ENCODE results near the gene KLF6. TPM values are rescaled to one million over a fixed set of nuclear protein-coding genes. Genes with fewer than 3 reads are reported as not detected.

KLF6 gene
- total RNA-seq, 1 experiment from 2014 or later = 40.4 TPM

- no peak for DNase-seq
- Histone ChIP-seq H3K27me3 (no peaks in the 10 kb centered on the region), H3K9me3 (no peaks in the 10 kb centered on the region), H3K4me3 (no peak overlapping the region), H3K36me3 (no peaks in the 10 kb centered on the region)
These were observed 27.1 kb downstream of the KLF6 start for GRCh38 chr10:3757638-3758490.

- Histone ChIP-seq H3K4me3 (no peak overlapping the region), H3K36me3 (no peaks in the 10 kb centered on the region), H3K27me3 (no peaks in the 10 kb centered on the region), H3K9me3 (no peaks in the 10 kb centered on the region)
- no peak for DNase-seq
These were observed 27.8 kb downstream of the KLF6 start for GRCh38 chr10:3757250-3757637.

- DNase-seq = no peak
- H3K4me3 ChIP-seq = no peak overlapping the region
- no peaks in the 10 kb centered on the region for H3K36me3 ChIP-seq
- H3K9me3 ChIP-seq = no peaks in the 10 kb centered on the region
- no peaks in the 10 kb centered on the region for H3K27me3 ChIP-seq
These were observed 28.7 kb downstream of the KLF6 start for GRCh38 chr10:3756360-3756740.

- DNase-seq = no peak
- Histone ChIP-seq H3K27me3 (no peaks in the 10 kb centered on the region), H3K4me3 (no peak overlapping the region), H3K9me3 (no peaks in the 10 kb centered on the region), H3K36me3 (no peaks in the 10 kb centered on the region)
These were observed 29.3 kb downstream of the KLF6 start for GRCh38 chr10:3755440-3756359.

GRCh38 chr10:3754727-3755439 is 30.1 kb downstream of the KLF6 start:
- H3K27me3 ChIP-seq = no peaks in the 10 kb centered on the region
- H3K4me3 ChIP-seq = no peak overlapping the region
- DNase-seq = no peak
- H3K36me3 ChIP-seq = no peaks in the 10 kb centered on the region
- no peaks in the 10 kb centered on the region for H3K9me3 ChIP-seq

- DNase-seq = no peak
- no peaks in the 10 kb centered on the region for H3K36me3 ChIP-seq
- no peaks in the 10 kb centered on the region for H3K27me3 ChIP-seq
- no peak overlapping the region for H3K4me3 ChIP-seq
- H3K9me3 ChIP-seq = no peaks in the 10 kb centered on the region
These were observed 34.2 kb downstream of the KLF6 start for GRCh38 chr10:3750854-3751253.

- Histone ChIP-seq H3K36me3 (no peaks in the 10 kb centered on the region), H3K9me3 (no peaks in the 10 kb centered on the region), H3K4me3 (no peak overlapping the region), H3K27me3 (no peaks in the 10 kb centered on the region)
- DNase-seq = no peak
These were observed 34.8 kb downstream of the KLF6 start for GRCh38 chr10:3750006-3750816.

- DNase-seq = no peak
- no peaks in the 10 kb centered on the region for H3K36me3 ChIP-seq
- H3K27me3 ChIP-seq = no peaks in the 10 kb centered on the region
- H3K9me3 ChIP-seq = no peaks in the 10 kb centered on the region
- H3K4me3 ChIP-seq = no peak overlapping the region
These were observed 35.4 kb downstream of the KLF6 start for GRCh38 chr10:3749600-3749999.

- no peaks in the 10 kb centered on the region for H3K27me3 ChIP-seq
- no peak for DNase-seq
- no peaks in the 10 kb centered on the region for H3K36me3 ChIP-seq
- H3K9me3 ChIP-seq = no peaks in the 10 kb centered on the region
- H3K4me3 ChIP-seq = no peak overlapping the region
These were observed 36.0 kb downstream of the KLF6 start for GRCh38 chr10:3749011-3749410.

GRCh38 chr10:3748484-3748883 is 36.5 kb downstream of the KLF6 start:
- no peak for DNase-seq
- H3K4me3 ChIP-seq = no peak overlapping the region

GRCh38 chr10:3747984-3748383 is 37.0 kb downstream of the KLF6 start:
- no peak for DNase-seq
- no peak overlapping the region for H3K4me3 ChIP-seq
- H3K27me3 ChIP-seq = no peaks in the 10 kb centered on the region
- H3K36me3 ChIP-seq = no peaks in the 10 kb centered on the region
- H3K9me3 ChIP-seq = no peaks in the 10 kb centered on the region

More at GRCh38 chr10:3748484-3748883, 36.5 kb downstream of the KLF6 start:
- H3K36me3 ChIP-seq = no peaks in the 10 kb centered on the region
- H3K9me3 ChIP-seq = no peaks in the 10 kb centered on the region
- no peaks in the 10 kb centered on the region for H3K27me3 ChIP-seq

- H3K9me3 ChIP-seq = no peaks in the 10 kb centered on the region
- H3K36me3 ChIP-seq = no peaks in the 10 kb centered on the region
- no peak overlapping the region for H3K4me3 ChIP-seq
- no peaks in the 10 kb centered on the region for H3K27me3 ChIP-seq
- no peak for DNase-seq
These were observed 37.6 kb downstream of the KLF6 start for GRCh38 chr10:3747248-3747960.

GRCh38 chr10:3746634-3747033 is 38.4 kb downstream of the KLF6 start:
- Histone ChIP-seq H3K9me3 (no peaks in the 10 kb centered on the region), H3K27me3 (no peaks in the 10 kb centered on the region), H3K4me3 (no peak overlapping the region), H3K36me3 (no peaks in the 10 kb centered on the region)
- DNase-seq = no peak

GRCh38 chr10:3745521-3745920 is 39.5 kb downstream of the KLF6 start:
- Histone ChIP-seq H3K4me3 (no peak overlapping the region), H3K36me3 (no peaks in the 10 kb centered on the region), H3K9me3 (no peaks in the 10 kb centered on the region), H3K27me3 (no peaks in the 10 kb centered on the region)
- DNase-seq = no peak

GRCh38 chr10:3741688-3742461 is 43.1 kb downstream of the KLF6 start:
- Histone ChIP-seq H3K27me3 (no peaks in the 10 kb centered on the region), H3K4me3 (peak overlapping the region; percentile 9), H3K9me3 (no peaks in the 10 kb centered on the region), H3K36me3 (no peaks in the 10 kb centered on the region)
- peak; percentile 19 for DNase-seq

Measured in MG63 (cell line).